PFSK-1 (cell line): Measurements from ENCODE around the gene TMEM245.

ENCODE experiments used
- FOXP2 ChIP-seq: optimal IDR thresholded peaks from 2 replicates; pipeline ENCODE3; 2011; ENCODE audit warnings: borderline replicate concordance, control low read depth, inconsistent platforms; ENCODE audit not compliant: insufficient read depth; ENCODE audit errors: extremely low read length, extremely low read depth
- POLR2AphosphoS5 ChIP-seq: IDR thresholded peaks from 2 replicates; pipeline ENCODE4 v1.6.1; 2012; ENCODE audit warnings: low read depth, mild to moderate bottlenecking, control low read depth, low read length, moderate library complexity
- REST ChIP-seq, 2 experiments: IDR thresholded peaks; 2 replicates each; pipeline versions ENCODE4 v1.6.1 to v1.8.0; 2011 to 2012; ENCODE audit warnings: low read depth in 2 of 2, low read length in 2 of 2, control low read depth in 1 of 2, inconsistent platforms in 1 of 2, mild to moderate bottlenecking in 1 of 2, moderate library complexity in 1 of 2; ENCODE audit not compliant: insufficient read depth in 1 of 2
- SIN3A ChIP-seq: IDR thresholded peaks from 2 replicates; pipeline ENCODE4 v1.6.1; 2012; ENCODE audit warnings: mild to moderate bottlenecking, low read length, moderate library complexity, borderline replicate concordance; ENCODE audit not compliant: insufficient read depth
- TAF1 ChIP-seq: IDR thresholded peaks from 2 replicates; pipeline ENCODE4 v1.6.1; 2012; ENCODE audit warnings: low read length, control low read depth, borderline replicate concordance; ENCODE audit not compliant: insufficient read depth

The TMEM245 gene

GRCh38 chr9:109086221-109086620, 33.5 kb downstream of the TMEM245 start:
- TF ChIP-seq TAF1 (no peak), POLR2AphosphoS5 (no peak), REST (IDR thresholded peaks at IDR 0.05; ENCODE audit: insufficient read depth in 1 of 2, low read depth in 2 of 2, low read length in 2 of 2) (no peak), FOXP2 (no peak), SIN3A (no peak)

- TF ChIP-seq POLR2AphosphoS5: no peak
- TF ChIP-seq TAF1: no peak
- TF ChIP-seq SIN3A: no peak
- TF ChIP-seq REST (IDR thresholded peaks at IDR 0.05; ENCODE audit: insufficient read depth in 1 of 2, low read depth in 2 of 2, low read length in 2 of 2): no peak
- no peak for TF ChIP-seq FOXP2
Measured at GRCh38 chr9:109085510-109085909, 34.2 kb downstream of the TMEM245 start.

GRCh38 chr9:109083813-109084405, 35.8 kb downstream of the TMEM245 start:
- TF ChIP-seq FOXP2 (no peak), SIN3A (no peak), REST (IDR thresholded peaks at IDR 0.05; ENCODE audit: insufficient read depth in 1 of 2, low read depth in 2 of 2, low read length in 2 of 2) (no peak)

- TF ChIP-seq TAF1 (no peak), POLR2AphosphoS5 (no peak), FOXP2 (no peak), REST (IDR thresholded peaks at IDR 0.05; ENCODE audit: insufficient read depth in 1 of 2, low read depth in 2 of 2, low read length in 2 of 2) (no peak), SIN3A (no peak)
Measured at GRCh38 chr9:109083141-109083540, 36.6 kb downstream of the TMEM245 start.

GRCh38 chr9:109082091-109082620, 37.6 kb downstream of the TMEM245 start:
- no peak for TF ChIP-seq FOXP2
- no peak for TF ChIP-seq TAF1
- TF ChIP-seq POLR2AphosphoS5: no peak
- no peak for TF ChIP-seq REST (IDR thresholded peaks at IDR 0.05; ENCODE audit: insufficient read depth in 1 of 2, low read depth in 2 of 2, low read length in 2 of 2)
- no peak for TF ChIP-seq SIN3A
